GM21528 (cell line): ENCODE results near the gene MBP.

Source experiments
- ATAC-seq: cut with Tn5 transposase; IDR thresholded peaks from one replicate; pipeline ENCODE4 v1.9.1; 2021; ENCODE audit warnings: mild to moderate bottlenecking, moderate library complexity; ENCODE audit not compliant: unreplicated experiment, low FRiP score

The MBP gene

GRCh38 chr18:77151772-77152520 is 19.4 kb upstream of the MBP start:
- ATAC-seq, result no peak

- ATAC-seq, result no peak
Measured at GRCh38 chr18:77151033-77151771, 18.6 kb upstream of the MBP start.

DNA sequence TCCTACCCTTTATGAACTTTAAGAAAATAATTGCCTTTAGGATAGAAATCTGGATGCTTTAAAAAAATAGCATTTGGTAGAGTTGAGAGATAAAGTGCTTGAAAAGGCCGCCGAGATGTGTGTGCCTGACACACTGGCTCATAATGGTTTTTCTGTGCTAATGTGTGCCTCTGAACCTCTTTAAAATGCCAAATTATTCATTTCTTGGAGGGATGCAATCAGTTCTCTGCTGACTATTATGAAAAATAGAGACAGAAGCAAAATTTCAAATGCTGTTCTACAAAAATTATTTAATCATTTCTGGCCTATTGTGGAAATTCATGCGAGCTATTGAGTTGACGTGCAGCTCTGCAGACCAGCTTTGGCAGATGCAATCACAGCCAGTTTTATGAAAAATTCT is 18.0 kb upstream of the MBP start:
- ATAC-seq, result no peak

DNA sequence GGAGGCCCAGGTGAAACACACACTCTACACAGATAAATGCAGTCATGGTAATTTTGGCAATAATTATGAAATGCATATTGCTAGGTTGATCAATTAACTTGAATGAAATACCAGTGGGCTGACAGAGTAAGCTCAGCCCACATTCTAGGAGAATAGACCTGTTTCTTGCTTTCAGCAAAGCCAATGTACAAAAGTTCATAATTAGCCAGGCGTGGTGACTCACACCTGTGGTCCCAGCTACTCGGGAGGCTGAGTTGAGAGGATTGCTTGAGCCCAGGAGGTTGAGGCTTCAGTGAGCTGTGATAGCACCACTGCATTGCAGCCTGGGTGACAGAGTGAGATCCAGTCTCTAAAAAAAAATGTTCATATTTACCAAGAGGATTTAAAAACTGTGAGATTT is 15.7 kb upstream of the MBP start:
- no peak for ATAC-seq

GRCh38 chr18:77147418-77147852 is 14.9 kb upstream of the MBP start:
- no peak for ATAC-seq

- ATAC-seq, result no peak
Measured at GRCh38 chr18:77146249-77147080, 13.9 kb upstream of the MBP start.

GRCh38 chr18:77145364-77145901 is 12.8 kb upstream of the MBP start:
- no peak for ATAC-seq

DNA sequence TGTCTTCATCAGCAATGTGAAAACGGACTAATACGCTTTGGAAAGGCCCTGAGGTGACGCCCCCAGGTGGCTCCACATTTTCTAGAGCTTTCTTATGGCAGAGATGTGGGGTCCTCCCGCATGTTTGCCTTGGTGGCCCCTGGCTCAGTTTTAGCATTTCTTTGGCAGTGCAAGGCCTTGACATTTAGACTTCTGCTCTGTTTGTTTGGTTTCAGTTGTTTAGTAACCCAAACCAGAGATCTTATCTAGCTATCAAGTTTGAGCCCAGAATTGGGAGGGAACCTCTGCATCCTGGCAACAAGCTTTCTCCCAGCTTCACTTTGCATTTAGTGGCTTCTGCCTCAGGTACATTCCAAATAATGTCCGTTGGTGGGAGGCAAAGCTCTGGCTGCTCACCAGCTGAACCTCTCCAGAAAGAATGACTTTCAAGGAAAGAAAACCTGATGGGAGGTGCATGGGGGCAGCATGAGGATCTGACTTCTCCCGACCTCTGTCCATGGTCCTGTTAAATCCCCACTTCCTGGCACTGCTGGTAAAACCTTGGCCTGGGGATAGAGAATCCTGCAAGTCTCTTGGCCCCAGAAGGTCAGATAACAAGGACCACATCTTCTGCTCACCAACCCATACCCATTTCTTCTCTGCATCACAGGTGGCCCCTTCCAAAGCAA is 12.0 kb upstream of the MBP start:
- no peak for ATAC-seq

- ATAC-seq, result no peak
Measured at GRCh38 chr18:77144046-77144445, 11.5 kb upstream of the MBP start.

DNA sequence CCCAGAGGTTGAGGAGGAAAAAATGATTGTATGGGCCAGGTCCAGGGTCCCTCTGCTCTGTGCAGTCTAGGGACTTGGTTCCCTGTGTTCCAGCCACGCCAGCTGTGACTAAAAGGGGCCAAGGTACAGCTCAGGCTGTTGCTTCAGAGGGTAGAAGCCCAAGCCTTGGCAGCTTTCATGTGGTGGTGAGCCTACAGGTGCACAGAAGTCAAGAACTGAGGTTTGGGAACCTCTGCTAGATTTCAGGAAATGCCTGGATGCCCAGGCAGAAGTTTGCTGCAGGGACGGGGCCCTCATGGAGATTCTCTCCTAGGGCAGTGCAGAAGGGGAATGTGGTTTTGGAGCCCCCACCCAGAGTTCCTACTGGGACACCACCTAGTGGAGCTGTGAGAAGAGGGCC is 10.6 kb upstream of the MBP start:
- ATAC-seq, result no peak

GRCh38 chr18:77141401-77142118 is 9.0 kb upstream of the MBP start:
- ATAC-seq, result no peak

DNA sequence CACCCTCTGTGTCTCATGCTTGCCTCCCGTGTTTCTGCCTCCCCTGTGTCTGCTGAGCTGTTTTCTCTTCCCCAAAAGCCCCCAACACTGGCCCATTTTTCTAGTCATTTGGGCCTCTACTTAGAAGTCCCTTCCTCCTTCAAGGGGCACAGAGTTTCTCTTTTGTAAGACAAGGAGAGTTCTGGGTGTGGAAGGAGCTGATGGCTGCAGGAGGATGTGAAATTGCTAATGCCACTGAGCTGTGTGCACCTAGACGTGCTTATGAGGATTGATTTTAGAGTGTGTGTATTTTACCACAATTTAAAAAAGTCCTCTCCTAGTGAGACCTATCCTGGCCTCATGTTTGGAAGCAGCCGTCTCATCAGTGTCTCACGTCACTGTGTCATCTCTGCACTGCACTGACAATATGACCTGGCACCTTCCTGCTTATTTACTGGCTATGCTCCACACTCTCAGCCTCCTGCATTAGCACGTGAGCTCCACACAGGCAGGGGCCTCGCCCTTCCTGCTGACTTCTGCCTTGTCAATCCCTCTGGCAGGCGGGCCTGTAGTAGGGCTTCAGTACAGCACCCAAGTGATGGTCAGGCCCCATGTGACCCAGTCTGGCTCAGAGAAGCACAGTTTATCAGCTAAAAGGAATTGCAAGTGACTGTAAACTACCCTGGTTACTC is 8.0 kb upstream of the MBP start:
- ATAC-seq, result no peak

- no peak for ATAC-seq
Measured at GRCh38 chr18:77140030-77140429, 7.4 kb upstream of the MBP start.

DNA sequence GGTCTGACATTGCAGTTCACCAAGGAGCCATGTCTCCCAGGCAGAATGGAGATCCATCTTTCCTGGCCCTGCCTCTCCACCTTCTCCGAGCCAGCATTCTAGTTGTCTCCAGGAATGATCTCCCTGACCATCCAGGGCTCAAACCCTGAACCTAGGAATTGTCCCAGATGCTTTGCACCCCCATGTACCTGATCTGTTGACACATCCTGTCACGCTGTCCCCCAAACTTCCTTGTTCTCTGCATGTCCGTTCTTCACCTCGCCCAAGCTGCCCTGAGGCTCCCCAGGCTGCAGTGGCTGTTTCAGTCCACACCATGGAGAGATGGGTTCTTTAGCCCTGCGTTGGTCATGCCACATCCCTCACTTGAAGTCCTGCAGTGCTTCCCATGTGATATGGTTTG is 7.0 kb upstream of the MBP start:
- no peak for ATAC-seq

- no peak for ATAC-seq
Measured at GRCh38 chr18:77138270-77138669, 5.7 kb upstream of the MBP start.

- no peak for ATAC-seq
Measured at GRCh38 chr18:77137851-77138250, 5.3 kb upstream of the MBP start.

DNA sequence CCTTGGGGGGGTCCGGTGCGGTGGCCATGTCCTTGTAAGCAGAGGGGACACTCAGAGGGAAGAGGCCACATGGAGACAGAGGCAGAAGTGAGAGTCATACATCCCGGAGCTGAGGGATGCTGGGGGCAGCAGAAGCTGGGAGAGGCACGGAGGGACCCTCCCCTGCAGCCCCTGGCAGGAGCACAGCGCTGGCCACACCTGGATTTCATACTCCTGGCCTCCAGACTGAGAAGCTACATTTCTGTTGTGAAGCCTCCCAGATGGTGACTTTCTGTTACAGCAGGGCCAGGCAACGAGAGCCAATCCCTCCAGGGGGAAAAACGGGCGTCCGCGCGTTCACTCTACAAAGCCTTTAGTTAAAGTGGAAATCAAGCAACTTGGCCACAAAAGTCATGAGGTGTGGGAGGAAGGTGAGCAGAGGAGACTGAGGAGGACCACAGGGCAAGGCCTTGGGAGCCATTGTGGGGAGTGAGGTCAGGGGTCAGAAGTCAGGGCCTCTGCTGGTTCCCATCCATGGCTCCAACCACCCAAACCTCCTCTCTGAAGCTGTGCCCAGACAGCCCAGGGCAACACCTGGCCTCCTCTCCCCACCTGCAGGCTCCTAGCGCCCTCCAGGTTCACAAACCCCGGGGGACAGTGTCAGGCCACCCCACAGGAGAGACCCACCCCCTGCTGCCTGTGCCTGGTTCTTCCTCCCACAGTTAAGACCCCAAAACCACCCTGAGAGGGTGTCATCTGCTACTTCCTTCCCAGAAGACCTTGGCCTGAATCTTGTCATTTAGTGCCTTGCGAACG is 4.5 kb upstream of the MBP start:
- ATAC-seq, result no peak

GRCh38 chr18:77136076-77136718 is 3.6 kb upstream of the MBP start:
- ATAC-seq, result no peak
